Thyroid gland (tissue), 4 donors: ENCODE results near the gene VWA5B1. TPM values are rescaled to one million over a fixed set of nuclear protein-coding genes. Genes with fewer than 3 reads are reported as not detected.

Experiments used
- DNase-seq, 2 donors: peaks; one replicate each; pipeline ENCODE4 v3.0.0-alpha.2; 2019
- H3K27ac ChIP-seq, 3 donors: fragments of 200-600 bp; sonication (generic); 1 replicate in 2 of 3; 2 replicates in 1 of 3; pipeline ENCODE4 v1.5.1; 2016 to 2019; ENCODE audit warnings: mild to moderate bottlenecking in 1 of 3, moderate library complexity in 1 of 3
- H3K27me3 ChIP-seq: fragments of 200-600 bp; sonication (generic); one replicate; pipeline ENCODE4 v1.5.1; 2019
- H3K36me3 ChIP-seq, 2 donors: fragments of 200-600 bp; sonication (generic); one replicate each; pipeline ENCODE4 v1.5.1; 2016 to 2019
- H3K4me1 ChIP-seq, 2 donors: fragments of 200-600 bp; sonication (generic); one replicate each; pipeline ENCODE4 v1.5.1; 2017 to 2019
- H3K4me3 ChIP-seq, 3 donors: fragments of 200-600 bp; sonication (generic); replicated peaks in 1 of 3; 1 replicate in 2 of 3; 2 replicates in 1 of 3; pipeline ENCODE4 v1.5.1; 2016; ENCODE audit warnings: mild to moderate bottlenecking in 1 of 3
- H3K9me3 ChIP-seq: fragments of 200-600 bp; sonication (generic); one replicate; pipeline ENCODE4 v1.5.1; 2017
- CTCF ChIP-seq, 6 experiments: fragments of 200-600 bp in 3 of 6; fragments of 450-650 bp in 3 of 6; sonication (generic) in 3 of 6; IDR thresholded peaks; one replicate each; pipeline ENCODE4 v1.5.1; 2016 to 2019; ENCODE audit warnings: antibody characterized with exemption in 6 of 6, mild to moderate bottlenecking in 2 of 6, inconsistent platforms in 1 of 6, moderate library complexity in 1 of 6
- POLR2A ChIP-seq, 2 donors: fragments of 450-650 bp; IDR thresholded peaks; one replicate each; pipeline ENCODE4 v1.6.1; 2017; ENCODE audit warnings: antibody characterized with exemption in 2 of 2, mild to moderate bottlenecking in 2 of 2, moderate library complexity in 1 of 2
- WGBS, 2 donors: methylation state at CpG; one replicate each; pipeline ENCODE4 v1.1.5; 2017; 5-methylcytosine and 5-hydroxymethylcytosine counted together
- intact Hi-C: fragments of 100-400 bp; cut with DNase I; formaldehyde crosslinking; loops from one replicate; pipeline ENCODE4 v1.15.1; 2023
- total RNA-seq, 4 donors: library from RNA; depleted of rRNA; stranded (reverse); fragments of >200 nt; gene quantifications; one replicate each; pipeline ENCODE4 v1.2.3, GENCODE V29; 2016

The VWA5B1 gene
- total RNA-seq, 4 donors from 2014 or later = 0.45 TPM; not detected in 3

GRCh38 chr1:20373286-20373685, 82.6 kb downstream of the VWA5B1 start:
- H3K9me3 ChIP-seq = no peaks in the 10 kb centered on the region
- intact Hi-C loops = no loop called here
- H3K4me1 ChIP-seq = no peaks in the 10 kb centered on the region
- no peak overlapping the region for H3K27ac ChIP-seq
- no peaks in the 10 kb centered on the region for H3K36me3 ChIP-seq
- H3K4me3 ChIP-seq = no peak overlapping the region
- WGBS, 2 donors = 31 to 37% methylated on average over 8 of the region's 8 CpGs
- no peak for DNase-seq
- no peak for TF ChIP-seq POLR2A (IDR thresholded peaks at IDR 0.05)
- TF ChIP-seq CTCF (IDR thresholded peaks at IDR 0.05) = no peak
- H3K27me3 ChIP-seq = no peaks in the 10 kb centered on the region

GRCh38 chr1:20373764-20374163, 83.1 kb downstream of the VWA5B1 start:
- Histone ChIP-seq H3K9me3 (no peaks in the 10 kb centered on the region), H3K4me1 (no peaks in the 10 kb centered on the region), H3K27ac (no peak overlapping the region), H3K4me3 (no peak overlapping the region), H3K36me3 (no peaks in the 10 kb centered on the region), H3K27me3 (no peaks in the 10 kb centered on the region)
- intact Hi-C loops = no loop called here
- 67 to 75% methylated on average over 2 of the region's 2 CpGs for WGBS, 2 donors
- TF ChIP-seq POLR2A (IDR thresholded peaks at IDR 0.05) (no peak), CTCF (IDR thresholded peaks at IDR 0.05) (no peak)
- DNase-seq = no peak

GRCh38 chr1:20375563-20375962, 84.9 kb downstream of the VWA5B1 start:
- no peaks in the 10 kb centered on the region for H3K27me3 ChIP-seq
- TF ChIP-seq POLR2A (IDR thresholded peaks at IDR 0.05) = no peak
- no peak for TF ChIP-seq CTCF (IDR thresholded peaks at IDR 0.05)
- DNase-seq = no peak
- peaks cover 0 to 2% of the 10 kb centered on the region in 2 donors for H3K4me1 ChIP-seq
- intact Hi-C loops = loop anchor here (5.0 kb wide), 1 partner anchor 117 kb away; no protein-coding TSS in a partner anchor
- no peak overlapping the region for H3K4me3 ChIP-seq
- H3K9me3 ChIP-seq = no peaks in the 10 kb centered on the region
- no peak overlapping the region for H3K27ac ChIP-seq
- 67 to 70% methylated on average over 8 of the region's 8 CpGs for WGBS, 2 donors
- H3K36me3 ChIP-seq = no peaks in the 10 kb centered on the region

GRCh38 chr1:20376171-20376570, 85.5 kb downstream of the VWA5B1 start:
- no peak for DNase-seq
- Histone ChIP-seq H3K27me3 (no peaks in the 10 kb centered on the region), H3K36me3 (no peaks in the 10 kb centered on the region), H3K27ac (no peak overlapping the region), H3K9me3 (no peaks in the 10 kb centered on the region), H3K4me3 (no peak overlapping the region), H3K4me1 (peaks cover 0 to 7% of the 10 kb centered on the region in 2 donors)
- TF ChIP-seq CTCF (IDR thresholded peaks at IDR 0.05) (no peak), POLR2A (IDR thresholded peaks at IDR 0.05) (no peak)
- WGBS, 2 donors = 74 to 77% methylated on average over 4 of the region's 4 CpGs
- intact Hi-C loops = loop anchor here (5.0 kb wide), 1 partner anchor 116 kb away; no protein-coding TSS in a partner anchor

GRCh38 chr1:20376880-20377494, 86.3 kb downstream of the VWA5B1 start:
- H3K27me3 ChIP-seq = no peaks in the 10 kb centered on the region
- H3K36me3 ChIP-seq = no peaks in the 10 kb centered on the region
- WGBS, 2 donors = 17 to 39% methylated on average over 3 to 6 of the region's 8 CpGs
- no peak overlapping the region for H3K27ac ChIP-seq
- no peak overlapping the region for H3K4me3 ChIP-seq
- TF ChIP-seq POLR2A (IDR thresholded peaks at IDR 0.05) = no peak
- peak; percentile 25 to 64 (median 42) for TF ChIP-seq CTCF (IDR thresholded peaks at IDR 0.05)
- peak; percentile 17 to 37 for DNase-seq
- no peaks in the 10 kb centered on the region for H3K9me3 ChIP-seq
- peaks cover 0 to 7% of the 10 kb centered on the region in 2 donors for H3K4me1 ChIP-seq
- intact Hi-C loops = loop anchor here (5.0 kb wide), 1 partner anchor 115 kb away; no protein-coding TSS in a partner anchor
